ENCODE results near the gene DUSP1. TPM values are rescaled to one million over a fixed set of nuclear protein-coding genes. Genes with fewer than 3 reads are reported as not detected.

DUSP1 gene
- polyA plus RNA-seq, 1 donor (not counting 4 experiments of a cell fraction or from before 2014, with no cell fraction given), result 174 TPM

- no peaks in the 10 kb centered on the region for H3K9me1 ChIP-seq (ENCODE audit: control insufficient read depth, extremely low read depth, insufficient read depth, low read length)
- no peak overlapping the region for H3K4me3 ChIP-seq (ENCODE audit: control insufficient read depth in 2 of 3, extremely low read depth in 1 of 3, insufficient read depth in 2 of 3, low read depth in 1 of 3, low read length in 3 of 3)
- TF ChIP-seq CTCF (optimal IDR thresholded peaks at IDR 0.05 in 1 of 3, IDR thresholded peaks at IDR 0.05 in 1 of 3, conservative IDR thresholded peaks at IDR 0.05 in 1 of 3; ENCODE audit: extremely low read depth in 1 of 3, insufficient read depth in 2 of 3, low read length in 3 of 3) (no peak), EZH2 (IDR thresholded peaks at IDR 0.05; ENCODE audit: low read length) (no peak)
- H3K36me3 ChIP-seq (ENCODE audit: control insufficient read depth in 2 of 2, extremely low read depth in 1 of 2, insufficient read depth in 2 of 2, low read length in 2 of 2), result no peaks in the 10 kb centered on the region
- H3K9ac ChIP-seq (ENCODE audit: control insufficient read depth, extremely low read depth, insufficient read depth, low read length), result no peak overlapping the region
- no peaks in the 10 kb centered on the region for H3K27me3 ChIP-seq (ENCODE audit: control insufficient read depth, extremely low read depth, insufficient read depth, low read length)
- no peak overlapping the region for H3K27ac ChIP-seq (ENCODE audit: control insufficient read depth, insufficient read depth, low read length)
- no peaks in the 10 kb centered on the region for H4K20me1 ChIP-seq (ENCODE audit: control insufficient read depth, extremely low read depth, insufficient read depth, low read length)
- H2AFZ ChIP-seq (ENCODE audit: control insufficient read depth, low read length), result no peak overlapping the region
- no peaks in the 10 kb centered on the region for H3K9me3 ChIP-seq (ENCODE audit: control insufficient read depth, low read depth, low read length)
- H3K4me1 ChIP-seq (ENCODE audit: control insufficient read depth, extremely low read depth, insufficient read depth, low read length), result no peaks in the 10 kb centered on the region
- dilution Hi-C loops (cut with MboI; ENCODE audit: extremely low pct_ligation_motif_present, low sequenced_read_pairs), result no loop called here
- no peaks in the 10 kb centered on the region for H3K79me2 ChIP-seq (ENCODE audit: control insufficient read depth, insufficient read depth, low read length)
- H3K4me2 ChIP-seq (ENCODE audit: control insufficient read depth, extremely low read depth, insufficient read depth, low read depth, low read length), result no peak overlapping the region
- DNase-seq (ENCODE audit: low read depth, low spot score) (no peak), FAIRE-seq (no peak)
These were observed 20.3 kb upstream of the DUSP1 start for GRCh38 chr5:172791286-172791685.

- DNase-seq (ENCODE audit: low read depth, low spot score), result no peak
- FAIRE-seq, result no peak
- H3K9me1 ChIP-seq (ENCODE audit: control insufficient read depth, extremely low read depth, insufficient read depth, low read length), result no peaks in the 10 kb centered on the region
- H3K4me2 ChIP-seq (ENCODE audit: control insufficient read depth, extremely low read depth, insufficient read depth, low read depth, low read length), result no peak overlapping the region
- no peak overlapping the region for H3K9ac ChIP-seq (ENCODE audit: control insufficient read depth, extremely low read depth, insufficient read depth, low read length)
- H3K36me3 ChIP-seq (ENCODE audit: control insufficient read depth in 2 of 2, extremely low read depth in 1 of 2, insufficient read depth in 2 of 2, low read length in 2 of 2), result no peaks in the 10 kb centered on the region
- no peak overlapping the region for H2AFZ ChIP-seq (ENCODE audit: control insufficient read depth, low read length)
- no peaks in the 10 kb centered on the region for H4K20me1 ChIP-seq (ENCODE audit: control insufficient read depth, extremely low read depth, insufficient read depth, low read length)
- no peak overlapping the region for H3K27ac ChIP-seq (ENCODE audit: control insufficient read depth, insufficient read depth, low read length)
- no peaks in the 10 kb centered on the region for H3K4me1 ChIP-seq (ENCODE audit: control insufficient read depth, extremely low read depth, insufficient read depth, low read length)
- TF ChIP-seq CTCF (optimal IDR thresholded peaks at IDR 0.05 in 1 of 3, IDR thresholded peaks at IDR 0.05 in 1 of 3, conservative IDR thresholded peaks at IDR 0.05 in 1 of 3; ENCODE audit: extremely low read depth in 1 of 3, insufficient read depth in 2 of 3, low read length in 3 of 3) (no peak), EZH2 (IDR thresholded peaks at IDR 0.05; ENCODE audit: low read length) (no peak)
- no peaks in the 10 kb centered on the region for H3K9me3 ChIP-seq (ENCODE audit: control insufficient read depth, low read depth, low read length)
- no peaks in the 10 kb centered on the region for H3K27me3 ChIP-seq (ENCODE audit: control insufficient read depth, extremely low read depth, insufficient read depth, low read length)
- dilution Hi-C loops (cut with MboI; ENCODE audit: extremely low pct_ligation_motif_present, low sequenced_read_pairs), result no loop called here
- H3K4me3 ChIP-seq (ENCODE audit: control insufficient read depth in 2 of 3, extremely low read depth in 1 of 3, insufficient read depth in 2 of 3, low read depth in 1 of 3, low read length in 3 of 3), result no peak overlapping the region
- H3K79me2 ChIP-seq (ENCODE audit: control insufficient read depth, insufficient read depth, low read length), result no peaks in the 10 kb centered on the region
These were observed 19.5 kb upstream of the DUSP1 start for GRCh38 chr5:172790496-172790889.
